HG03558 (cell line): Measurements from ENCODE around the gene CLDN25.

Experiments
- ATAC-seq: cut with Tn5 transposase; IDR thresholded peaks from one replicate; pipeline ENCODE4 v1.9.1; 2021; ENCODE audit warnings: moderate number of reproducible peaks; ENCODE audit not compliant: unreplicated experiment; ENCODE audit errors: extremely low read depth

CLDN25 gene

DNA sequence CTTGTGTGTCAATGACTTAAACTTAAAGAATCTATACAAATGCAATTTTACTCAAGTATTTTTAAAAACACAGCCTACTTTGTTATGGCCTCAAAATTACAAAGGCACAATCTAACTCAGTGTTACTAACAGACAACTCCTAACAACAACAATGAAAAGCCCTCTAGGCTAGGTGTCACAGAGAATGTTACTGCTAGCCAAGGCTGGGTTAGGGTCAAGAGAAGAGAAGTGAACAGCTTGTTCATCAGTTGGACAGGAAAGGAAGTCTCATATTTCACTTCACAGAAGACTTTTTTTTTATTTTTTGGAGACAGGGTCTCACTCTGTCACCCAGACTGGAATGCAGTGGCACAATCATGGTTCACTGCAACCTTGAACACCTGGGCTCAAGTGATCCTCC lies 26.0 kb downstream of the CLDN25 start:
- ATAC-seq: no peak

DNA sequence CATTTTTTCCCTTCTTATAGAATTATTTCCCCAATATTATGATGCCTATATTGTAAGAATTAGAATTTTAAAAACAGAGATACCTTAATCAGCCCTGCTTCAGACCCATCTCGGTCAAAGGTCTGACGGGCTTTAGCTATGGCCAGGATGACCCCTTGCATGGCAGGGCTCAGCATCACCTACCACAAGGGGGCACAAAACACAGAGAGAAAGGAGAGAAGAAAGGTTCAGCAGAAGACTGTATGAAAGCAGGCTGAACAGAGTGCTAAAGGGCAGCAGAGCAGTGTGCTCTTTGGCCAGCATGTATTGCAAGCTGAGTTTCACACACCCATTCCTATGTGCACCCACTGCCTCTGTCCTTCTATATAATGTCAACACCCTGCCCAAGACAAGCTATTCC lies 26.8 kb downstream of the CLDN25 start:
- ATAC-seq: no peak

DNA sequence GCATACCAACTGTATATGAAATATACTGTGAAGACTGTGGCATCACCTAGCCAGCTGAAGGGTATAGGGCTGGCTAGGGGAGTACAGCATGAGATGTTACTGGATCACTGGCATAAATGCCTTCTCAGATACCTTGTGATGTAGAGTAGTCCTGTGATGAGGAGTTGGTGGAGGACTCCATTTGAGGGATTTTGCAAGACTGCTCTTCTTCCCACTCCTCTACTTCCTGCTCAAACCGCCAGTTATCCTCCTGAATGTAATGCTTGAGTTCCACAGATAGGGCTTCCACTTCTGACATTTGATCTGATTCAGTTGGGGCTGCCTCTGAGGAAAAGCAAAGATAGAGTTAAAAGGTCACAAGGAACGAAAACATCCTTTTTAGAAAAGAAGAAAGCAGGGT lies 29.3 kb downstream of the CLDN25 start:
- ATAC-seq: no peak

DNA sequence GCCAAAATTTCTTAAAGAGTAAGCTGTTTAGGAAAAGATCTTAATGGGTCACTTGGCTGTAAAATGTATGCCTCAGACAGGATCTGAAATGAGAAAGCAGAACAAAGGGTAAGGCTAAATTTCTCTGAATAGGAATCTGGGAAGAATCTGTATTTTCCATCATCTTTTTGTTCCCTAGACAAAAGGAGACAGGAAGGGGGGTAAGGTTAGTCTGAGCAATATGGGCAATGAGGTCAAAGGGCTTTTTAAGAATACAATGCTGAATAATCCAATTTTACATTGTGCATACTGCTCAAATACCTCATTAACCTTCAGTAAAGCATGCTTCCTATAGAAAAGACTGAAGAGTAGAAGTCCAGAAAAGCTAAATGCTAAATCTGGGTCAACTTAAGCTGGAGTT lies 34.6 kb downstream of the CLDN25 start:
- no peak for ATAC-seq

DNA sequence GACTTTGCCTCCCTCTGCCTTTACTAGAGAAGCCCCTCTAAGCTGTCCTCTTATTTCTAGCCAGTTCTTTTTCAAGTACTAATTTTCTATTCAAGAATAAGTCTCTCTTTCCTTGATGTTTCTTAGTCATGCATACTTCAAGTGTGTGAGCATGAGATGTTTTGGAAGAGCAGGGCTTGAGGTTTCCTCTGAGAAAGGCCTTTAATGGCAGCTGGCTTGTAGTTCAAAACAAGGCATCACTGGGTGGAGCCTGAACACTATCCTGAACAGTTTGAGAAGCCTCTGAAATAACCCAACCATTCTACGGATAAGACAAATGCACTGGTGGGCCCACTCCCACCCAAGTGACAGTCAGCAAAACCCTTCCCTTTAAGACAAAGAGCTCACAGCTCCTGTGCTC lies 37.6 kb downstream of the CLDN25 start:
- ATAC-seq: no peak

DNA sequence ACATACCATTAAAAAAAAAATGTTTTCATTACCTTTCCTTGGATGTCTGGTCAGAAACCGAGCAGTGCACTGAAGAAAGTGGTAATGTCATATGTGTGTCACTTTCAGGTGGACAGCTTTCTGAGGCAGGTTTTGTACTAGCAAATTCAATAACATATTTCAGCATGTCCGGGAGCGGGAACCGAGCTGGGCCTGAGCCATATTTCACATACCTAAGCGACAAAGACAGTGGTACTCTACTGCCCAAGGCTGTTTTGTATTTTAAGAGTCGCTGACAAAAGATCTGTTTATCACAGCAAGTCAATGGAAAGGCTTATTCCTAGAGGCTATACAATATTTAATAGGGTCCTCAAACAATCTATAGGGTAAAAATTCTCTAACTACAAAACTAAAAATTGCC lies 38.0 kb downstream of the CLDN25 start:
- ATAC-seq: no peak

DNA sequence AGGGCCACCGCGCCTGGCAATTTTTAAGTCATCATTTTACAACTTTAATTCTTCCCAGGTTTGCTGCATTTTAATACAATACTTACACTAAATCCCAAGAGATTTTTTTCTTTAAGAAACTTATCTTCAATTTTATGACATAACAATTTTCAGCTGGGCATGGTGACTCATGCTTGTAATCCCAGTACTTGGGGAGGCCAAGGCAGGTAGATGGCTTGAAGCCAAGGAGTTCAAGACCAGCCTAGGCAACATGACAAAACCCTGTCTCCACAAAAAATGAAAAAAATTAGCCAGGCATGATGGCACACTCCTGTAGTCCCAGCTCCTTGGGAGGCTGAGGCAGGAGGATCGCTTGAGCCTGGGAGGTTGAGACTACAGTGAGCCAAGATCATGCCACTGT lies 38.8 kb downstream of the CLDN25 start:
- no peak for ATAC-seq

DNA sequence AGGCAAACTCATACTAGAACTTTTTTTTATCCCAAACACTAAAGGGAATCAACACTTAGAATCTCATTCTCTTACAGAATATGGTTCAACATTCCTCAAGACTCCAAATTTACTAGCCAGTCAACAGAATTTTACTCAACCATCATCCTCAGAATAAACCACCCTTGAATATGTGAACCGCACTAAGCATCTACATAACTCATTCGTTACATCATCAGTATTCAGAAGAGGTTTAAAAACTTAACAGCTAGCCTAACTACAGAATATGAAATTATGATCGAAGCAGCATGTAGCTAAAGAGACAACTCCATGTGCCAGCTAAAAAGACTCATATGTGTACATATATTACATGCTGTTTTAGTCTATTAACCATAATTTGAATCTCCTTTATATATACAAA lies 47.9 kb downstream of the CLDN25 start:
- ATAC-seq: no peak

DNA sequence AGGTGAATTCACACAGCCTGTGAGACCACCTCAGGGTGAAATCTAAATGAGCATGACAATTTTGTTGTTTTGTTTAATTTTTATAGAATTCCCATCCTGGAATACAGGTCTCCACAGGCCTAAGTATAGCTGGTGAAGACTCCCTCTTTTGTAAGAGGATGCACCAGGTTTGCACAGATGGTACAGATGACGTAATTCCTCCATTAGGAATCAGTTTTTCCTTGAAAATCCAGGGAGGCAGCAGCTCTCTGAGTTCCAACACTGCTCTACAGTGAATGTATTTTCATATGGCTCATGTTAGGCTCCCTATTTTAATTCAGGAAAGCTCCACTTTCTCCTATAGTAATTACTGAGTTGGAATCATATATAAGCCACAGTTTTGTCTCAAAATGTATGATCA lies 48.6 kb downstream of the CLDN25 start:
- no peak for ATAC-seq

DNA sequence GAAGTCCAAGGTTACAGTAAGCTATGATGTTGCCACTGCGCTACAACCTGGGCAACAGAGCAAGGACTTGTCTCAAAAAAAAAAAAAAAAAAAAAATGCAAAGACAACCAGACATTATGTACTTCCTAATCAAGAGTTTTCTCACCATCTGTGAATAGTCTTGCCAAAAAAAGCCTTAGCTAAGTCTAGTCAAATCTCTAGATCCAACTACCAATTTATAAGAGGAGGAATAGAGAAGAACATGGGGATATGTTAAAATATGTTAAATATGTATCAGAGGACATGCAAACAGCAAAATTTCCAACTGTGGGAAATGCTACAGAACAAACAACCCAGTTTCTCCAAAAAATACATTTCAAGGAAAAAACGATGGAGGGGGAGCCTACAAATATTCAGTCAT lies 50.2 kb downstream of the CLDN25 start:
- ATAC-seq: no peak
